OCI-LY3 (cell line): ENCODE data around the gene LAMC2.

Source experiments
- H2AFZ ChIP-seq: fragments of 200-600, 300-600 bp; shearing (Covaris generic); 2 replicates; pipeline ENCODE4 v1.6.0; 2014; ENCODE audit warnings: antibody characterized with exemption, low read depth, low read length
- H3K27ac ChIP-seq: fragments of 200-600, 300-600 bp; sonication (generic); 2 replicates; pipeline ENCODE4 v1.5.1; 2014; ENCODE audit warnings: mild to moderate bottlenecking, low read length, moderate library complexity, mixed read lengths
- H3K27me3 ChIP-seq: fragments of 200-600, 300-600 bp; sonication (generic); 2 replicates; pipeline ENCODE4 v1.6.1; 2014; ENCODE audit warnings: low read depth, low read length, mixed read lengths
- H3K36me3 ChIP-seq: fragments of 200-600, 300-600 bp; sonication (generic); replicated peaks from 2 replicates; pipeline ENCODE3; 2014; ENCODE audit warnings: low read depth, low read length, mixed read lengths
- H3K4me1 ChIP-seq: fragments of 300-600, 200-600 bp; sonication (generic); 2 replicates; pipeline ENCODE4 v1.6.1; 2014; ENCODE audit warnings: low read length, mixed read lengths
- H3K4me2 ChIP-seq: fragments of 200-600, 300-600 bp; sonication (generic); 2 replicates; pipeline ENCODE4 v1.6.1; 2014; ENCODE audit warnings: low read length, mixed read lengths
- H3K4me3 ChIP-seq: fragments of 300-600, 200-600 bp; sonication (generic); 2 replicates; pipeline ENCODE4 v1.5.1; 2014; ENCODE audit warnings: antibody characterized with exemption, mild to moderate bottlenecking, low read length, moderate library complexity
- H3K79me2 ChIP-seq: fragments of 300-600, 200-600 bp; shearing (Covaris generic); 2 replicates; pipeline ENCODE4 v1.6.1; 2014; ENCODE audit warnings: mild to moderate bottlenecking, low read length, mixed read lengths
- H3K9ac ChIP-seq: fragments of 300-600, 200-600 bp; shearing (Covaris generic); 2 replicates; pipeline ENCODE4 v1.6.0; 2014; ENCODE audit warnings: mild to moderate bottlenecking, low read length, moderate library complexity
- H3K9me3 ChIP-seq: fragments of 200-600, 300-600 bp; shearing (Covaris generic); 2 replicates; pipeline ENCODE4 v1.6.1; 2014; ENCODE audit warnings: low read length, mixed read lengths; ENCODE audit not compliant: insufficient read depth
- H4K20me1 ChIP-seq: fragments of 200-600, 300-600 bp; sonication (generic); 2 replicates; pipeline ENCODE4 v1.6.1; 2016; ENCODE audit warnings: low read length, mixed read lengths; ENCODE audit not compliant: insufficient read depth
- CTCF ChIP-seq: fragments of 200-600, 300-600 bp; sonication (generic); IDR thresholded peaks from 2 replicates; pipeline ENCODE4 v1.5.1; 2014; ENCODE audit warnings: antibody characterized with exemption, low read length, low read depth
- EZH2phosphoT487 ChIP-seq: fragments of 200-600 bp; shearing (Covaris generic); IDR thresholded peaks from 2 replicates; pipeline ENCODE4 v1.6.1; 2018; ENCODE audit warnings: antibody characterized with exemption, mixed run types, low read depth

The LAMC2 gene

GRCh38 chr1:183175631-183176030 is 10.4 kb upstream of the LAMC2 start:
- H3K4me3 ChIP-seq, result no peak overlapping the region
- no peaks in the 10 kb centered on the region for H4K20me1 ChIP-seq
- H3K4me1 ChIP-seq, result peaks cover 6% of the 10 kb centered on the region
- H3K9ac ChIP-seq, result no peak overlapping the region
- no peaks in the 10 kb centered on the region for H3K36me3 ChIP-seq
- no peak overlapping the region for H3K4me2 ChIP-seq
- H3K79me2 ChIP-seq, result no peaks in the 10 kb centered on the region
- H3K27me3 ChIP-seq, result 0 out of 2 replicates have a peak, but pooled peaks cover 4% of the 10 kb centered on the region
- H3K9me3 ChIP-seq, result no peaks in the 10 kb centered on the region
- H2AFZ ChIP-seq, result no peak overlapping the region
- TF ChIP-seq EZH2phosphoT487, result no peak
- no peak for TF ChIP-seq CTCF
- no peak overlapping the region for H3K27ac ChIP-seq

- Histone ChIP-seq H3K27me3 (0 out of 2 replicates have a peak, but pooled peaks cover 4% of the 10 kb centered on the region), H3K36me3 (no peaks in the 10 kb centered on the region), H4K20me1 (no peaks in the 10 kb centered on the region), H3K4me1 (peaks cover 11% of the 10 kb centered on the region), H3K27ac (no peak overlapping the region), H3K9ac (no peak overlapping the region), H3K79me2 (no peaks in the 10 kb centered on the region), H3K4me2 (no peak overlapping the region), H3K9me3 (no peaks in the 10 kb centered on the region), H3K4me3 (no peak overlapping the region), H2AFZ (no peak overlapping the region)
- TF ChIP-seq EZH2phosphoT487, result no peak
- no peak for TF ChIP-seq CTCF
Measured at GRCh38 chr1:183178545-183178944, 7.5 kb upstream of the LAMC2 start.

GRCh38 chr1:183179033-183179432 is 7.0 kb upstream of the LAMC2 start:
- Histone ChIP-seq H2AFZ (no peak overlapping the region), H3K9me3 (no peaks in the 10 kb centered on the region), H3K4me3 (no peak overlapping the region), H3K36me3 (no peaks in the 10 kb centered on the region), H3K4me1 (peaks cover 11% of the 10 kb centered on the region), H3K4me2 (no peak overlapping the region), H3K79me2 (no peaks in the 10 kb centered on the region), H4K20me1 (no peaks in the 10 kb centered on the region), H3K27me3 (0 out of 2 replicates have a peak, but pooled peaks cover 4% of the 10 kb centered on the region), H3K9ac (no peak overlapping the region), H3K27ac (no peak overlapping the region)
- TF ChIP-seq CTCF (no peak), EZH2phosphoT487 (no peak)

- H3K4me1 ChIP-seq, result peaks cover 17% of the 10 kb centered on the region
- TF ChIP-seq EZH2phosphoT487 (no peak), CTCF (no peak)
- H3K36me3 ChIP-seq, result no peaks in the 10 kb centered on the region
- no peaks in the 10 kb centered on the region for H3K27me3 ChIP-seq
- H4K20me1 ChIP-seq, result no peaks in the 10 kb centered on the region
- peak overlapping the region; percentile 66; the same call in 1 of the 2 replicates for H2AFZ ChIP-seq
- no peaks in the 10 kb centered on the region for H3K79me2 ChIP-seq
- no peak overlapping the region for H3K4me3 ChIP-seq
- no peak overlapping the region for H3K27ac ChIP-seq
- peak overlapping the region; percentile 41 for H3K4me2 ChIP-seq
- H3K9me3 ChIP-seq, result no peaks in the 10 kb centered on the region
- H3K9ac ChIP-seq, result no peak overlapping the region
Measured at GRCh38 chr1:183180218-183180617, 5.8 kb upstream of the LAMC2 start.
